Thymus (tissue), 11 donors: ENCODE data around the gene NDUFAF8. TPM values are rescaled to one million over a fixed set of nuclear protein-coding genes. Genes with fewer than 3 reads are reported as not detected.
A peak's percentile ranks its signal among the peaks of the same experiment; 100 is the strongest.

Source experiments
- DNase-seq, 9 donors: peaks; one replicate each; pipeline ENCODE4 v3.0.0-alpha.2; 2013; ENCODE audit warnings: low spot score in 9 of 9, low read depth in 6 of 9, missing footprints in 1 of 9
- H3K27ac ChIP-seq, 2 donors: one replicate each; pipeline ENCODE4 v1.5.1; 2013; ENCODE audit warnings: control low read depth in 1 of 2, low read depth in 1 of 2, low read length in 1 of 2, mild to moderate bottlenecking in 1 of 2, moderate library complexity in 1 of 2
- H3K27me3 ChIP-seq, 2 donors: one replicate each; pipeline ENCODE4 v1.5.1; 2013; ENCODE audit warnings: low read length in 1 of 2; ENCODE audit not compliant: control insufficient read depth in 2 of 2, insufficient read depth in 1 of 2
- H3K36me3 ChIP-seq, 2 donors: one replicate each; pipeline ENCODE4 v1.5.1; 2013; ENCODE audit warnings: low read length in 1 of 2, mild to moderate bottlenecking in 1 of 2, moderate library complexity in 1 of 2; ENCODE audit not compliant: control insufficient read depth in 2 of 2, insufficient read depth in 2 of 2
- H3K4me1 ChIP-seq, 2 donors: one replicate each; pipeline ENCODE4 v1.5.1; 2013; ENCODE audit warnings: low read length in 2 of 2; ENCODE audit not compliant: control insufficient read depth in 2 of 2, insufficient read depth in 2 of 2
- H3K4me3 ChIP-seq, 2 donors: one replicate each; pipeline ENCODE4 v1.5.1; 2013; ENCODE audit warnings: low read length in 2 of 2, control low read depth in 1 of 2, mild to moderate bottlenecking in 1 of 2
- H3K9me3 ChIP-seq, 2 donors: one replicate each; pipeline ENCODE4 v1.5.1; 2013; ENCODE audit warnings: low read length in 1 of 2, mild to moderate bottlenecking in 1 of 2; ENCODE audit not compliant: control insufficient read depth in 2 of 2, insufficient read depth in 1 of 2
- WGBS: extraction: QIAGEN DNeasy Blood & Tissue Kit; methylation state at CpG from one replicate; pipeline ENCODE4 v1.1.7; 2013; 5-methylcytosine and 5-hydroxymethylcytosine counted together
- polyA plus RNA-seq: library from polyadenylated mRNA; stranded (reverse); fragments of 200-250 nt; gene quantifications from one replicate; pipeline ENCODE4 v1.2.3, GENCODE V29; 2013
- total RNA-seq: library from RNA; stranded (reverse); fragments of 120-200 nt; gene quantifications from one replicate; pipeline ENCODE4 v1.2.4, GENCODE V29; 2013
- donor health status: healthy.

NDUFAF8 gene
- total and polyA plus RNA-seq, 2 donors = 47.1 to 101 TPM

DNA sequence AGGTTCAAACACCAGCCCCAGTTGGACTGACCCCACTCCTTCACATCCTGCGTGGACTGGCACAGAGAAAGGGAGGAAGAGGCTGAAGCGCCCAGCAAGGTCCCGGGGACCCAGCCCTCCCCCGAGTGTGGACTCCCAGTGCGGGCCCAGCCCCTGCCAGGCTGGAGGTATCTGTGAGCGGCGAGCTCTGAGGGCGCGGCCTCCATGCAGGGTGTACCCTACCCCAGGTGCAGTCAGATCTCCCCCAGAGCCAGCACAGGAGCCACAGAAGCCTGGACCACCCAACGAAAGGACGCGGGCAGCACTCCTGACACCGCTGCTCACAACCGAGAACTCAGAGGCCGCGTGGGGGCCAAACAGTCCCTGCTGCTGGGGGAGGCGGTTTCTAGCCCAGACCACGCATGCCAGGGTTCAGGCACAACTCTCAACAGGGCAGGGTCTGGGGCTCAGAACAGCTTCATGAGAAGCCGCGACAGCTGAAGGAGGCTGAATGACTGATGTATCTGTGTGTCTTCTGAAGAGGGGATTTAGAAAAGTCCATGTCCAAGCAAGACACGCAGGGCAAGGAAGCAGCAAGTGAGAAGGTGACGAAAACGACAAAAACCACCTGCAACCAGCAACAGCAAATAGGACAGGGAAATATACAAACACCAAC is 47.5 kb downstream of the NDUFAF8 start:
- H3K9me3 ChIP-seq = peaks cover 0 to 8% of the 10 kb centered on the region in 2 donors
- peak overlapping the region in 1 of 2 donors; percentile 2 for H3K27ac ChIP-seq
- H3K4me1 ChIP-seq = peaks cover 12 to 43% of the 10 kb centered on the region in 2 donors
- H3K4me3 ChIP-seq = no peak overlapping the region
- peaks cover 50 to 65% of the 10 kb centered on the region in 2 donors for H3K36me3 ChIP-seq
- WGBS = 94% methylated on average over 23 of the region's 23 CpGs
- DNase-seq = no peak
- H3K27me3 ChIP-seq = no peaks in the 10 kb centered on the region

DNA sequence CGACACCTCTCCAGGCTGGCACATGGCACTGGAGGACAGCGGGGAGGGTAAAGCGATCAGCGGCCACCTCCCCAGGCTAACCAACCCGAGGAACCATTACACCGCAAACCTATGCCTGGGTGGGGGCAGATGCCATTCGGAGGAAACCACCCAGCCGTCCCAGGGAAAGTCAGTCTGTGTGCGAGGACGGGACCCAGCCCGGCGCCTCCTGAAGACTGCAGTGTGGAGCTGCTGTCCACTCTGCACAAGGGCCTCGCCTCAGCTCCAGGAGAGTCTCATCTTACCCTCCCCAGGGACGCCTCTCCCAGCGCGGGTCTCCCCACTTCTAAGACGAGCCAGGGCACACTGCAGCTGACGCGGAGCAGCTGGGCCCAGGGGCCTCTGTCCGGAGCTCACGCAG is 48.0 kb downstream of the NDUFAF8 start:
- 95% methylated on average over 21 of the region's 21 CpGs for WGBS
- Histone ChIP-seq H3K36me3 (peaks cover 46 to 59% of the 10 kb centered on the region in 2 donors), H3K4me1 (peaks cover 12 to 48% of the 10 kb centered on the region in 2 donors), H3K27me3 (no peaks in the 10 kb centered on the region), H3K9me3 (peaks cover 0 to 9% of the 10 kb centered on the region in 2 donors), H3K27ac (no peak overlapping the region), H3K4me3 (no peak overlapping the region)
- DNase-seq = no peak

GRCh38 chr17:81287741-81288430 is 48.8 kb downstream of the NDUFAF8 start:
- Histone ChIP-seq H3K9me3 (peaks cover 0 to 9% of the 10 kb centered on the region in 2 donors), H3K4me1 (peaks cover 12 to 53% of the 10 kb centered on the region in 2 donors), H3K36me3 (peaks cover 38 to 52% of the 10 kb centered on the region in 2 donors), H3K4me3 (no peak overlapping the region), H3K27me3 (no peaks in the 10 kb centered on the region), H3K27ac (no peak overlapping the region)
- no peak for DNase-seq
- WGBS = 86% methylated on average over 16 of the region's 16 CpGs

GRCh38 chr17:81288715-81289114 is 49.6 kb downstream of the NDUFAF8 start:
- H3K27me3 ChIP-seq = no peaks in the 10 kb centered on the region
- H3K4me3 ChIP-seq = no peak overlapping the region
- H3K36me3 ChIP-seq = peaks cover 34 to 46% of the 10 kb centered on the region in 2 donors
- no peak for DNase-seq
- WGBS = 96% methylated on average over 8 of the region's 8 CpGs
- peaks cover 12 to 53% of the 10 kb centered on the region in 2 donors for H3K4me1 ChIP-seq
- no peak overlapping the region for H3K27ac ChIP-seq
- H3K9me3 ChIP-seq = peaks cover 0 to 9% of the 10 kb centered on the region in 2 donors

DNA sequence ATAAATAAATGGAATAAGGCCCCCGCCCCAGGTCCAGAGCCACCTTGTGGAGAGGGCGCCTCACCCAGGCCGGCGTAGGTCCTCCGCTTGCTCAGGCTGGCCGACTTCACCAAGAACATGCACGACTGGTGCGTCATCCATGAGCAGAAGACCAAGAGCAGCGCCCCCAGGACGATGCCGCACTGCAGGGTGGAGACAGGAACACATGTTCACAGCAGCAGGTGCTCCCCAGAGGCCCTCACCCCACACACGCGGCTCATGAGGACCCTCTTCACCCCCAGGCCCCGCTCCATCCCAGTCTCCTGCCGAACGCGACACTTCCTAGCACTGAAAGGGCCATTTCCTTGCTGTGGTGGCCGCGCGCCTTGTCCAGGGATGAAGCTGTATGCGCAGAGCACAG is 50.5 kb downstream of the NDUFAF8 start:
- Histone ChIP-seq H3K36me3 (peaks cover 31 to 45% of the 10 kb centered on the region in 2 donors), H3K27me3 (no peaks in the 10 kb centered on the region), H3K4me3 (no peak overlapping the region), H3K9me3 (peaks cover 0 to 9% of the 10 kb centered on the region in 2 donors), H3K4me1 (peaks cover 15 to 61% of the 10 kb centered on the region in 2 donors), H3K27ac (no peak overlapping the region)
- no peak for DNase-seq
- WGBS = 98% methylated on average over 21 of the region's 21 CpGs

DNA sequence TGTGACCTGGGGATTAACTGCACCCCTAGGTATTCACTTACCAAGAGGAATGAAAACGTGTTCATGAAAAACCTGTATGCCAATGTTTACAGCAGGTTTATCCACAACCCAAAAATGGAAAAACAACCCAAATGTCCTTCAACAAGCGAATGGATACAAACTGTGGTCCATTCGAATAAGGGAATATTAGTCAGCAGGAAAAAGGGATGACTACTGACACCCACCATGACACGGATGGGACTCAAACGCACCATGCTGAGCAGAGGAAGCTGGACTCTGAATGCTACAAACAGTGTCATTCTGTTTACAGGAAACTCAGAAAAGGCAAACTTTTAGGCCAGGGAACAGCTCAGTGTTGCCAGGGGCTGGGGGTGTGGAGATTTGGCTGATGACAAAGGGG is 51.1 kb downstream of the NDUFAF8 start:
- DNase-seq = no peak
- H3K4me1 ChIP-seq = peaks cover 12 to 55% of the 10 kb centered on the region in 2 donors
- over 99% methylated on average over 5 of the region's 5 CpGs for WGBS
- H3K9me3 ChIP-seq = peaks cover 0 to 9% of the 10 kb centered on the region in 2 donors
- no peak overlapping the region for H3K4me3 ChIP-seq
- H3K27ac ChIP-seq = no peak overlapping the region
- peaks cover 31 to 40% of the 10 kb centered on the region in 2 donors for H3K36me3 ChIP-seq
- no peaks in the 10 kb centered on the region for H3K27me3 ChIP-seq

Other genes starting within 250 kb of the NDUFAF8 start
- 6.3 TPM for gene CHMP6, start 247.5 kb upstream of the NDUFAF8 start, total RNA-seq
- gene CHMP6, start 247.5 kb upstream of the NDUFAF8 start, polyA plus RNA-seq = 30.8 TPM
- 8.4 TPM for gene BAIAP2, start 204.2 kb upstream of the NDUFAF8 start, total RNA-seq
- gene BAIAP2, start 204.2 kb upstream of the NDUFAF8 start, polyA plus RNA-seq = 23.1 TPM
- gene PVALEF, start 73.8 kb upstream of the NDUFAF8 start, total RNA-seq = not detected
- gene PVALEF, start 73.8 kb upstream of the NDUFAF8 start, polyA plus RNA-seq = 0.02 TPM
- 0.24 TPM for gene AATK, start 73.1 kb upstream of the NDUFAF8 start, total RNA-seq
- gene AATK, start 73.1 kb upstream of the NDUFAF8 start, polyA plus RNA-seq = 1.9 TPM
- 6.3 TPM for gene CEP131, start 16.4 kb upstream of the NDUFAF8 start, total RNA-seq
- 13.3 TPM for gene CEP131, start 16.4 kb upstream of the NDUFAF8 start, polyA plus RNA-seq
- 13.3 TPM for gene TEPSIN, start 263 bp upstream of the NDUFAF8 start, total RNA-seq
- gene TEPSIN, start 263 bp upstream of the NDUFAF8 start, polyA plus RNA-seq = 85.3 TPM
- gene SLC38A10, start 56.0 kb downstream of the NDUFAF8 start, total RNA-seq = 21.0 TPM
- 63.6 TPM for gene SLC38A10, start 56.0 kb downstream of the NDUFAF8 start, polyA plus RNA-seq
- 5.8 TPM for gene BAHCC1, start 156.1 kb downstream of the NDUFAF8 start, total RNA-seq
- gene BAHCC1, start 156.1 kb downstream of the NDUFAF8 start, polyA plus RNA-seq = 7.3 TPM